Ecto neural progenitor cell (in vitro differentiated cells): ENCODE data around the gene SLC22A12.

ENCODE experiments used
- DNase-seq: peaks from one replicate; pipeline ENCODE4 v3.0.0-alpha.2; 2018; ENCODE audit warnings: low spot score

The SLC22A12 gene

GRCh38 chr11:64647019-64647779 is 56.2 kb downstream of the SLC22A12 start:
- DNase-seq: no peak

GRCh38 chr11:64648551-64648950 is 57.5 kb downstream of the SLC22A12 start:
- DNase-seq: no peak

- peak; percentile 84 for DNase-seq
Measured at GRCh38 chr11:64649291-64649697, 58.3 kb downstream of the SLC22A12 start.

- no peak for DNase-seq
Measured at GRCh38 chr11:64650923-64651523, 60.0 kb downstream of the SLC22A12 start.
